ENCODE data around the gene DRP2.
"Not testable (repeated sequence)": the region's sequence is repeated elsewhere in the genome, so short reads cannot be mapped to it uniquely, and the experiment has no call there.

Gene DRP2, protein sequence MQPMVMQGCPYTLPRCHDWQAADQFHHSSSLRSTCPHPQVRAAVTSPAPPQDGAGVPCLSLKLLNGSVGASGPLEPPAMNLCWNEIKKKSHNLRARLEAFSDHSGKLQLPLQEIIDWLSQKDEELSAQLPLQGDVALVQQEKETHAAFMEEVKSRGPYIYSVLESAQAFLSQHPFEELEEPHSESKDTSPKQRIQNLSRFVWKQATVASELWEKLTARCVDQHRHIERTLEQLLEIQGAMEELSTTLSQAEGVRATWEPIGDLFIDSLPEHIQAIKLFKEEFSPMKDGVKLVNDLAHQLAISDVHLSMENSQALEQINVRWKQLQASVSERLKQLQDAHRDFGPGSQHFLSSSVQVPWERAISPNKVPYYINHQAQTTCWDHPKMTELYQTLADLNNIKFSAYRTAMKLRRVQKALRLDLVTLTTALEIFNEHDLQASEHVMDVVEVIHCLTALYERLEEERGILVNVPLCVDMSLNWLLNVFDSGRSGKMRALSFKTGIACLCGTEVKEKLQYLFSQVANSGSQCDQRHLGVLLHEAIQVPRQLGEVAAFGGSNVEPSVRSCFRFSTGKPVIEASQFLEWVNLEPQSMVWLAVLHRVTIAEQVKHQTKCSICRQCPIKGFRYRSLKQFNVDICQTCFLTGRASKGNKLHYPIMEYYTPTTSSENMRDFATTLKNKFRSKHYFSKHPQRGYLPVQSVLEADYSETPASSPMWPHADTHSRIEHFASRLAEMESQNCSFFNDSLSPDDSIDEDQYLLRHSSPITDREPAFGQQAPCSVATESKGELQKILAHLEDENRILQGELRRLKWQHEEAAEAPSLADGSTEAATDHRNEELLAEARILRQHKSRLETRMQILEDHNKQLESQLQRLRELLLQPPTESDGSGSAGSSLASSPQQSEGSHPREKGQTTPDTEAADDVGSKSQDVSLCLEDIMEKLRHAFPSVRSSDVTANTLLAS

DNA sequence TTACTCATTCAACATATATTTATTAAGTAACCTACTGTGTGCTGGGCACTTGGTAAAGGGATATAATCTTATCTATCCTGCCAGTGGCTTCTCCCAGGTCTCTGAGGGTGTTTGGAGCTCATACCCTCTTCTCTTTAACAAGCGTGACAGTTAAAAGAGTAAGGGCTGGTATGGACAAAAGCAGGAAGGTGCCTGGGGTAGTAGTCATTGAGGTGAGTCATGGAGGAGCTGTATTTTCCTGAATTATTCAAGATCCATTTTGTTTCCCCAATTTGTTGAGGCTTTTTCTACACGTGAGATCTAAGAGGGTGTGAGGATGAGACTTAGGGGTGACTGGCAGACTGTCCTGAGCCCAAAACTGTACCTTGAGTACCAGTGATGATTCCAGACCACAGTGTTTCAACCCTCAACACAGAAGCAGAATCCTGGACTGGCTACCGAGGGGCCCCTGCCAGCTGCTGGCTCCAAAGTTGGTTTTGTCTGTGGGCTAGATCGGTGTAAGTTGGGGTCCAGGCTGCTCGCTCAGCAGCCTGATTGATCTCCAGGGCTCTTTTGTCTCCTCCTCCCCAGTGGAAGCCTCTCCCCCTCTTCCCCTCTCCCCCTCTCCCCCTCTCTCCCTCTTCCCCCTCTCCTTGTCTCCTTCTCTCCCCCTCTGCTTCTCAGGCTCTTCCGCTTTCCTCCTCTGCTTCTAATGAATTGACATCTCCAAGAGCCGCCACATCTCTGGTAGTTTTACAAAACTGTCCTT, at the start of gene DRP2:
Gene DRP2, plus strand, starts transcription at position 671 of the 748 bp plus-strand sequence. CDS start 11,862 bp downstream, outside the sequence.
- DNase-seq = no peak

DNA sequence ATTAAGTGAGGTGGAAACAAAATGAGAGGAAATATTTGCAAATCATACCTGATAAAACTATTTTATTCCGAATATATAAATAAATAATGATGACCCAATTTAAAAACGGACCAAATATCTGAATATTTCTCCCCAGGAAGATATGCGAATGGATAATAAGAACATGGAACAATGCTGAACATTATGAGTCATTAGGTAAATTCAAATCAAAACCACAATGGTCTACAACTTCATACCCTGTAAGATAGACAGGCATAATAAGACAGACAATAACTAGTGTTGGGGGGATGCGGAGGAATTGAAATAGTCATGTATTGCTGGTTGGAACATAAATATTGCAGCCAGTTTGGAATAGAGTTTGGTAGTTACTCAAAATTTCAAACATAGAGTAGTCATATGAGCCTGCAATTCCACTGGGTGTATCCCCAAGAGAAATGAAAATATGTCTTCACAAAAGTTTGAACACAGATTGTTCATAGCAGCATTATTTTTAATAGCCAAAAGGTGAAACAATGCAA, 47.6 kb upstream of the DRP2 start:
- DNase-seq = no peak

DNA sequence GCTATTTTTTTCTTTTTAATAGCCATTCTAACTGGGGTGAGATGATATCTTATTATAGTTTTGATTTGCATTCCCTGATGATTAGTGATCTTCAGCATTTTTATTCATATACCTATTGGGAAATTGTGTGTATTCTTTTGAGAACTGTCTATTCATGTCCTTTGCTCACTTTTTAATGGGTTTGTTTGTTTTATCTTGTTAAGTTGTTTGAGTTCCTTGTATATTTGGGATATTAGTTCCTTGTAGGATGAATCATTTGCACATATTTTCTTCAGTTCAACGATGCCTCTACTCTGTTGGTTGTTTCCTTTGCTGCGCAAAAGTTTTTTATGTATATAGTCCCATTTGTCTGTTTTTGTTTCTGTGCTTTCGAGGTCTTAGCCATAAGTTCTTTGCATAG, 43.1 kb upstream of the DRP2 start:
- no peak for DNase-seq

DNA sequence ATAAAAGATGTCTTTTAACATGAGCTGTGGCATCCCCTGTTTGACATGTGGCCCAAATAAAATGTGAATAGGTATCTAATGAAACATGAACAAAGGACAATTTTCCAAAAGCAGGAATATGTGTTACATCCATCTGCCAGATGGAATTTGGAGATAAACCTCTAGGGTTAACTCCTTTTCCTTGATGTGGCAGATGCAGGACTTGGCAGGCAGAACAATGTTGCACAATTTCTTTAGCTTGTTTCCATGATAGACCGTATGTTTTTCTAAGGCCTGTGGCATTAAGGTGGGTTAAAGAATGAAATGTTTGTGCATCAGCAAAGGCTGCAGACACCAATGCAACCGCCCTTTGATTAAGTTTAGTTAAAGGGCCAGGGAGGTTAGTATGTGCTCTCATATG, 34.7 kb upstream of the DRP2 start:
- DNase-seq = not testable (repeated sequence)

DNA sequence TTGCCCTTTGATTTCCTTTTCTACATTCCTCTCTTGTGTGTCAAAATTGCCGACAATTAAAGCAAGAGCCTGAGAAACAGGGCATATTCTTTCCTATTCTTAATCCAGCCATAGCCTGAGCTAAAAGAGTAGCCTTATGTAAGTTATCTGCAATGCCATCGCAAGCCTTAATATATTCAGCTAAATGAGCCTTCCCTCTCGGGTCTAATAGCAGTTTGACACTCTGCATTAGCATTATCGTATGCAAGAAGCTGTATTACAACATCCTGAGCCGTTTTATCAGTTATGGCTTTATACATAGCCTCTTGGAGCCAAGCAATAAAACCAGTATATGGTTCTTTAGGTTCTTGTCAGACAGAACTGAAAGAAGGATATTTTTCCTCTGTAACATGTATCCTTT, 31.6 kb upstream of the DRP2 start:
- not testable (repeated sequence) for DNase-seq

DNA sequence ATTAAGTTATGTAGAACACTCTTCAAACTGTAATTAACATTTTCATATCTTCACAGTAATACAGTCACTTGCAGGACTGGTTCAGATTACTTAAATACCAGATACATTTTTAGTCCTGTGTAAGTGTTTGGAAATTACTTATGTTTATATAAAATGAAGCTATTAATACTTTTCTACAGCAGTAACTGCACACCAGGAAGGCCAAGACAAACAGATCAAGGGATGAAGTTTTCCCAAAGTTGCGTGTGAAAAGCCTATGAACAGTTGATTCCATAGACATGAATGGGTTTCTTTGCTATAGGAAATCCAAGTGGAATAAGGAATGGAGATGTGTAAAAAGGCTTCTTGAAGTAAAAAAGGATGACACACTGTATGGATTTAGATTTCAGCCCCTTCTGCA, 28.9 kb upstream of the DRP2 start:
- no peak for DNase-seq

DNA sequence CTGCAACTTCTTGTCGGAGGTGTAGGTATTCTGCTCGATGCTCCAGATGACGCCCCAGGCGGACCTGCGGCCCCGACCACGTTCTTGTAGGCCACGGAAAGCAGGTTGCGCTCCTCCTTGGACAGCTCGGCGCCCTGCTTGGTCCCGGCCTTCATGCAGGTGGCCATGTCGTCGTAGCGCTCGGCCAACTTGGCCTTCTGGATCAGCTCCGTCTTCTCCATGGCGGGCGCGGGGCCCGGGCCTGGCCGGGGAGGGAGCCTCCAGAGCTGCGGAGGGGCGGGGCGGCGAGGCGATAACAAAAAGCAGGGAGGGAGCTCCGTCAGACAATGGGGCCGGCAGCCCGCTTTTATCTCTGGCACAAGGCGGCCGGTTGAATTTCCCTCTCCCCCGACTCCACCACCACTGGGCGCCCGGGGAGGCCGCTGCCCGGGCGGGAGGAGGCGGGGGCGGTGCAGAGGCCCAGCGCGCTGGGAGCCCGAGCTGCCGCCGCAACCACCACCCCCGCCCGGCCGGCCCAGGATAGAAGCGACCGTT, 28.3 kb upstream of the DRP2 start:
- DNase-seq = peak in 1 of 2 donors; percentile 1

DNA sequence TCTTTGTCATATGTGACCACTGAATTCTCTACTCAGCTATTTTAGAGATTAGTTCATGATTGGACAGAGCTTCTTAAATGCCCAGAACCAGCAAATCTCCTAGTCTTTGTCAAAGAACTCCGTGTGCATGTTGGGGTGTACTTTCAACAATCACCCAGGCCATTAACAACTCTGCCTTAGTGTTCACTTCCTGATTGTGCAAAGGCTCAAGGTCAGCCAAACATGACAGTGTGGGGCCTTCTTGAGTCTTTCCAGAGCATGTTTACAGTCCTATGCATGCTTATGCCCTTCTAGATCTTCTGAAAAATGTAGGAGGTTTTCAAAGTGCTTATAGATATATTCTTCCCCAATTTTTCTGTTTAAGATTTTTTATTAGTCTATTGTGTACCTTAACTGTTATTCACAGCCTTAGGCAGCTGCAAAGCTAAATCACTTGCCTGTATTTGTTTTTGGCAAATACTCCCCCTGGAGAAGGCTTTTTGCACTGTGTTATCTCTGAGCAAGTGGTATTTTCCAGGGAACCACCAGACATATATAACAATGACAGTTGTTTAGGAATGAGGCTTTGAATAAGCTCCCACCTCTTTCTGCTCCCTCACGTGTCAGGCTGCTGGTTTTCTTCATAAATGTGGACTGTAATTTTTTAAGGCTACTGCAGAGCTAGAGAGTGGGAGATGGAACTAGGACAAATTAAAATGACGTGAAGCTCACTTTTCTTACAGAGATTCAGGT, 24.0 kb upstream of the DRP2 start:
- DNase-seq = no peak

DNA sequence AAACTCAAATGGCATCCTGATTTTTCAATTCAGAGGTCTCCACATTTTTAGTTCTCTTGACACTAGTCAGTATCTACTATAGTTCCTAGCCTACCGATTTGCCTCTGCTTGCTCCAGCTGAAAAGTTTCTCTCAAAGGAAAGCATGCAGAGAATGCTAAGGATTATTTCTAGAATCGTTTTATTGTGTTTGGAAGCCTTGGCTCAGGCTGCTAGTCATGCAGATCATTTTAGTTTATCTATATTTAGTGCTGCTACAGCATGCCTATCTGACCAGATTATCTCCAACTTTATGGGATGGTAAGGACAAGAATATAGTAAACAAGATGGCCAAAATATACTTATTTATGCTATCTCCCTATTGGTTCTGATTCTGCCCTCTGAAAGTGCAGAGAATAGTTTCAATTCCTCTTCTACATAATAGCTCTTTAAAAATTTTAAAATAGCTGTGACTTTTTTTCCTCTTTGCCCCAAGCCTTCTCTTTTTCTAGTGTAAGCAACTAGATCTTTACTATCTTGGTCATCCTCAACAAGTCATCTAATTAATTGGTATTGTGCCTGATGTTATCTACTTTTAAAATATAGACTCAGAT, 15.7 kb upstream of the DRP2 start:
- no peak for DNase-seq

DNA sequence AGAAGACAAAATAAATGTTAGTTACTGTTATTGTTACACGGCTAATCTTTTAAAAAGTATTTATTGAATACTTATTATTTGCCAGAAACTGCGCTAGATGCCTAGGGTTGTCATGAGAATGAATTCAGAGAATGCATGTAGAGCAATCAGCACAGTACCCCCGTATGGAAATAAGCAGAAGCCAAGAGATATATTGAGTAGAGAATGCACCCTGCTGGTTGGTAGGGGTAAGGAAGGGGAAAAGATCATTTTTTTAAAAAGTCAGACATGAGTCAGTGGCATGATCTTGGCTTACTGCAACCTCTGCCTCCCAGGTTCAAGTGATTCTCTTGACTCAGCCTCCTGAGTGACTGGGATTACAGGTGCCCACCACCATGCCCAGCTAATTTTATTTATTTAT, 13.1 kb upstream of the DRP2 start:
- no peak for DNase-seq

DNA sequence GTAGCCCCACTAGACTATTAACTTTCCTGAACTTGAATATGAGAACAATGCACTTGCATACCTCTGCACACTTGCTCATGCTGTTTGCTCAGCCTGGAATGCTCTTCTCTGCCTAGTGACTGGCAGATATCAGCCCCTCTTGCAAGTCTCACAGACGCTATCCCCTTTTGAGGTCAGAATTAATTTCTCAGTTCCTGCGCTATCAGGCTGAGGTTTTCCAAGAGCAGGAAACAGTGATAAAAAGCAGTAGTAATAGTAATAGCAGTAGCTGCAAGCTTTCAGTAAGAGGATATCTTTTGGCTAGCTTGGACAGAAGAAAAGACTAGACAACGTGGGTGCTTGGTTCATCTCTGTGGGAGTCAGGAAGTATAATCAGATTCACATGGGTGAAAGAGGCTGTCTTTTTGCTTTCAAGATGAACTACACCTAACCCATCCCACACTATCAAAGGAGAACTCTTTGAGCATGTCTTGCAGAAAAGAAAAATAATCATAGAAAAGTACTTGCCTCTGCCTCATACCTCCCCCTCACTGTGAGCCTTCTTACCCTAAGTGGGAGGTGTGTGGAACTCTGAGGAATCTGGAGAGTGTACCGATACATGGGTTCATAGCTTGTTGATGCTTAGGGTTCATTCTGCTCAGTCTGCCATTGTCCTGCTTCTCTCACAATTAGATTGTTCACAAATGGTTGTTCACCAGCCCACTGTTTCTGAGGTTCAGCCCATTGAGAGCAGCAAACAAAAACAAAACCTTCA, 11.3 kb upstream of the DRP2 start:
- DNase-seq = no peak

DNA sequence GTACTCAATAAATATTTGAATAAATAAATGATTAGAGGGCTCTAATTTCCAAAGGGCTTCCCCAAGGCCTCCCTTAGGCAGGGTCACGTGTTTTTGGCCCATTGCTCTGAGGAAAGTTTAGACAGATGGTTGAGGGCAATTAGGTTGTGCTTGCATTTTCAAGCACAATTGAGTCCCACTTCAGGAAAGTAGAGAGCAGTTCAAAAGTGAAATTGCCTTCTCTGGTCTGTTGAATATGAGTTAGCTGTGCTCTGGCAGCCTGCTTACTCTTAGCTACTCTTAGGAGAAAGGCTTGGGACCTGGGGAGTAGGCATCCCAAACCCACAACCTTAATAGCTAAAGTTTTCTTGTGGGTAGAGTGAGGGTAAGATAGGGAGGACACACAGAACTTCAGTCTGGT, 9.0 kb upstream of the DRP2 start:
- DNase-seq = no peak

DNA sequence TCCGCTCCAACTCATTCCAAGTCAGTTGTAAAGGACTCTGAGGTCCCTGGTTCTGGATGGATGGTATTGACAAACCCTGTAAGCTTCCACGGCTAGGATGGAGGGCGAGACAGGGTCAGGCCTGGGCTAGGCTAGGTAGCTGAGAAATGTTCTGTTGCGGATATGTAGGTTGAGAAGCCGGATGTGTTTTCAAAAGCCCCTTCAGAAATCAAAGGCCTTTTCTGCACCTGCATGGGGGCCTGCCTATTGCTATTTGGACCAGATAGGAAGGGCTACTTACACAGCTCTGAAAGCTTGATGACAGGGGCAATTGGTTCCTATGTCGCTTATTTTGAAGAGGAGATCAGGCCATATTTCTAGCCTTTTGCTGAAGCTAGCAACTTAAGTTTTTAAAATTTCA, 1.9 kb upstream of the DRP2 start:
- no peak for DNase-seq

DNA sequence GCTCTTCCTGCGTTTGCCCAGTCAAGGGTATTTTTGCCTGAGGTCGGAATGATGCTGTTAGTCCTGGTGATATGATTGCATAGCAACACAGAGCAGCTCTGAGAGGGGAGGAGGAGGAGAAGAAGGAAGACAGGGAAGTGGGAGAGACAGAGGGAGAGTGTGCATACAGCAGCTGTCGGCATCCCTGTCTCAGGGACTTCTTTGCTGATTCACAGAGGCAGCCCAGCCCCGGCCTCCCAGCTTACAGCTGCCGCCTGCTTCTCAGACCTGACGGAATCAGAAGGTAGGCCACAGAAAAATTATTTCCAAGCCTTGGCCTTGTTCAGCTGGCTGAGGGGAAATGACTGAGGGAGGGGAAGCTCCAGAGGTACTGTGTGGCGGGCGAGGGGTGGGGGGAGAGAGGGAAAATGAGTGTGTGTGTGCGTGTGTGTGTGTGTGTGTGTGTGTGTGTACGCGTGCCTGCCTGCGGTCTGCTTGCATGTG, 319 bp downstream of the DRP2 start:
- DNase-seq = peak in 1 of 2 donors; percentile 6

DNA sequence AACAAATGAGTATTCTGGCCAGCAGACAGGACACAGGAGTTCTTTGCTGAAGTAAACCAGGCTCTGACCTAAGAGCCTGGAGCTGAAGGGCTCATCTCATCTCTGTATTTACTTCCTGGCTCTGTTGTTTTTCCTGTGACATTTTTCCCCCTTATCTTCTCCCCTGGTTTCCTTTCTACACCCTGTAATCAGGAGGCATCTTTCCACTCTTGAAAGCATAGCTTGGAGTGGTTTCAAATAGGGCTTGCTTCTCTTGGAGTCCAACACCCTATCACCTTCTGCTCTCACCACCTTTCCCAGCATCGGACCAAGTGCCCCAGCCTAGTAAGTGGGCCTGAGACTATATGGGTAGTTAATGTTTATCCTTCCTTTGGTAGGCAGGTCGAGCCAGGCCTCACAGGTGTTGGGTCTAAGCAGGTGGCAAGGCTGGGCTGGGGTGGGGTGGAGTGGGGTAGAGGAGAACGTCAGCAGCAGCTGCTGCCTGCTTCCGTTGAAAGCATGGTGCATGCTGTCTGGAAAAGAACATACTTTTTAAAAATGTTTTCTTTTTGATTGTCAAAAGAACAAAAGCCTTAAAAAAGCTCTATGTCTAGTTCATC, 1.2 kb downstream of the DRP2 start:
- DNase-seq = no peak

DNA sequence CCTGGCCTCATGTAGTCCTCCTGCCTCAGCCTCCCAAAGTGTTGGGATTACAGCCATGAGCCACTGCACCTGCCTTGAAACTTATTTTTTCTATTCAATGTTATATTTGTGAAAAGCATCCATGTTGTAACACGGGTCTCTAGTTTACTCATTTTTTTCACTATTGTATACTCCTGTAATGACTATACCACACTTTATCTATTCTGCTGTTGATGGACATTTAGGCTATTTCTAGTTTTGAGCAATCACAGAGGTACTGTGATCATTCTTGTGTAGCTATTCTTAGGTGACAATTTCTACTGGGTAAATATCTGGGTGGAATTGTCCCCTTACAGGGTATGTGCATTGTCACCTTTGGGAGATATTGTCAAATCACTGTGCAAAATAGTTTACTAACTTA, 3.6 kb downstream of the DRP2 start:
- no peak for DNase-seq

DNA sequence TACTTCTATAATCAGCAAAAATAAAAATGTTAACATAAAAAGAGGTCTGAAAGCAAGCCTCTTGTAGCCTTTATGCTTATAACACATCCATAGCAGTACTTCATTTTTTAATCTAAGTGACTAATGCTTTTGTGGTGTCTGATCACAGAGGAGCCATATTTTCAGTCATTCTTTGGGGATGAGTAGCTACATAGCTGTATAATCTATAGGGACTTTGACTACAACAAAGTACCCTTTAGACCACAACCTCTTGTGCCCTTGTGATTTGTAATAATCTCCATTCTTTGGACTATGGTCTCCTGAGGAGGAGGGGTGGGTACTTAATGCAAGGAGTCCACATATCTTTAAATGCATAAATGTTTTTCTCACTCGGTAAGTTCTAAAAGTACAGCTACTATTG, 9.6 kb downstream of the DRP2 start:
- DNase-seq = no peak

DNA sequence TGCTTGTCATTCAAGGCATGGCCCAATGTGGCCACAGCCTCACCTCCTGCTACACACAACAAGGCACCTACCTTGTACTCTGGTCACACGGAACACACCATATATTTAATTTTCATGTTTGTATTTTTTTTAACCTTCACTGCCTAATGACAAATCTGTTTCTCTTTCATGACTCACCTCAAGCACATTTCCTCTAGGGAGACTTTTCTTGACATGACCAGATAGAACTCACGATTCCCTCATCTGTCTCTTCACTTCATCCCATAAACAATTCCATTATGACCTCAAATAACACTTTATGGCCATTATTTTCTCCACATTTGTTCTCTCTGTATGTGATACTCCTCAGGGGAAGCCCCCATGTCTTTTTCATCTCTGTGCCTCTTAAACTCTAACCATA, 11.1 kb downstream of the DRP2 start:
- no peak for DNase-seq

DNA sequence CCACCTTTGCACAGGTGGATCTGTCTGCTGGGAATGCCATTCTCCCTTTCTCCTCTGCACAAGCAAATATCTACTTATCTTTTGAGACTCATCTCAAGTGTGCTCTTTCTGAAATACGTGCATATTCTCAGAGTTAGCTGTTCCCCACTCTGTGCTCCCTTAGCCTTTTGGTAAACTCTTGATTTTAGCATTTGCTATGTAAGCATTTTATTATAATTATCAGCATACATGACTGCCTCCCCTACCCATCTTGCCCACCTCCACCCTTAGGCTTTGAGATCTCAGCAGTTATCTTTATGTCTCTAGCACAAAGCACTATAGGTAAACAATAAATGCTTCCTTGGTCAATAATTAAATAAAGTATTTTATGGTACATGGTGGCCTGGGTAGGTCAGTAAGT, 11.5 kb downstream of the DRP2 start:
- DNase-seq = no peak

DNA sequence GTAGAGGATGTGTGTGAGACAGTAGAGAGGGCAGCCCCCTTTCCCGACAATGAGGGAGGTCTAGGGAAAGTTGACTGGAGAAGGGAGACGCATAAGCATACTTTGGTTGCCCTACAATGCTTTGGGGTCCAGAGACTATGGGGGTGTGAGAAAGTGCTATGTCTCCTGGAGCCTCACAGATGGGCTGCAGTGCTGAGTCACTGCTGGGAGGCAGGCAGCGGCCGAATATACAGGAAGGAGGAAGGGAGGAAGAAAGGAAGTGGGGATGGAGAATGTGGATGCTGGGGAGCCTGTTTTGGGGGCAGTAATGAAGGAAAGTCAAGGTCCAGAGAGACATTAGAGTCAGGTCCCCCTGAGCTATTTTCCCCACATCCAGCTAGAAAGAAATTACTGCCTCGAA, 12.7 kb downstream of the DRP2 start:
- DNase-seq = no peak

Data from hippocampal formation (tissue), 2 donors.